Keratinocyte (primary cell): ENCODE results near the gene ZBTB8A.

Experiments used
- CTCF ChIP-seq, 3 experiments: IDR thresholded peaks in 1 of 3; conservative IDR thresholded peaks in 1 of 3; optimal IDR thresholded peaks in 1 of 3; 2 replicates in 2 of 3; 3 replicates in 1 of 3; pipeline versions ENCODE3 to v1.5.1; 2011; ENCODE audit warnings: low read length in 3 of 3, mild to moderate bottlenecking in 3 of 3, moderate library complexity in 2 of 3, control low read depth in 1 of 3, inconsistent platforms in 1 of 3; ENCODE audit not compliant: insufficient read depth in 2 of 3; ENCODE audit errors: extremely low read depth in 1 of 3
- EZH2 ChIP-seq: IDR thresholded peaks from one replicate; pipeline ENCODE4 v1.6.1; 2012; ENCODE audit warnings: inconsistent platforms, mild to moderate bottlenecking, low read length, moderate library complexity

GRCh38 chr1:32557812-32558211 lies 18.6 kb downstream of the ZBTB8A start:
- TF ChIP-seq CTCF (optimal IDR thresholded peaks at IDR 0.05 in 1 of 3, IDR thresholded peaks at IDR 0.05 in 1 of 3, conservative IDR thresholded peaks at IDR 0.05 in 1 of 3; ENCODE audit: extremely low read depth in 1 of 3, insufficient read depth in 2 of 3, low read length in 3 of 3) (no peak), EZH2 (no peak)
